HG03108 (cell line): Measurements from ENCODE around the gene ENTPD2.
A peak's percentile ranks its signal among the peaks of the same experiment; 100 is the strongest.
"Not testable (repeated sequence)": the region's sequence is repeated elsewhere in the genome, so short reads cannot be mapped to it uniquely, and the experiment has no call there.

Experiments
- ATAC-seq: cut with Tn5 transposase; IDR thresholded peaks from one replicate; pipeline ENCODE4 v1.9.1; 2021; ENCODE audit warnings: moderate library complexity; ENCODE audit not compliant: unreplicated experiment

ENTPD2 gene

GRCh38 chr9:137004285-137004684, 49.6 kb downstream of the ENTPD2 start:
- ATAC-seq, result not testable (repeated sequence)

- no peak for ATAC-seq
Measured at GRCh38 chr9:137002646-137003041, 51.2 kb downstream of the ENTPD2 start.

GRCh38 chr9:137001857-137002645, 51.8 kb downstream of the ENTPD2 start:
- ATAC-seq, result no peak

- peak; percentile 78 for ATAC-seq
Measured at GRCh38 chr9:137000177-137000930, 53.5 kb downstream of the ENTPD2 start.
